H1 (cell line): ENCODE measurements around the gene MEIS2. TPM values are rescaled to one million over a fixed set of nuclear protein-coding genes. Genes with fewer than 3 reads are reported as not detected.

Experiments used
- CTCF ChIA-PET: fragments of 300-600 bp; sonication (Branson Sonifier 250); formaldehyde crosslinking; loops from one replicate; lab custom pipeline; 2021; ENCODE audit not compliant: partially characterized antibody; lab: Charles Lee
- POLR2A ChIA-PET: fragments of 300-600 bp; sonication (Branson Sonifier 250); formaldehyde crosslinking; loops from one replicate; lab custom pipeline; 2021; ENCODE audit warnings: inconsistent platforms; ENCODE audit not compliant: partially characterized antibody; lab: Charles Lee
- DNase-seq, 2 experiments: peaks; one replicate each; pipeline versions ENCODE4 v3.0.0 to v3.0.0-alpha.2; 2010 to 2022; ENCODE audit warnings: low spot score in 2 of 2, low read depth in 1 of 2, mixed read lengths in 1 of 2
- FAIRE-seq: peaks from 2 replicates; lab custom pipeline; 2011; peaks lifted over from hg19 to GRCh38; lab: Jason Lieb, UNC
- H2AFZ ChIP-seq: 2 replicates; pipeline ENCODE4 v1.8.1; 2012; ENCODE audit warnings: low read length, inconsistent platforms
- H2AK5ac ChIP-seq: 2 replicates; pipeline ENCODE4 v1.6.1; 2013; ENCODE audit warnings: low read depth, low read length
- H2BK120ac ChIP-seq: replicated peaks from 2 replicates; pipeline ENCODE3; 2013; ENCODE audit warnings: low read depth, low read length, inconsistent platforms
- H2BK12ac ChIP-seq: 2 replicates; pipeline ENCODE4 v1.6.1; 2013; ENCODE audit warnings: low read depth, low read length
- H2BK15ac ChIP-seq: 2 replicates; pipeline ENCODE4 v1.6.1; 2013; ENCODE audit warnings: low read length
- H2BK20ac ChIP-seq: 2 replicates; pipeline ENCODE4 v1.6.1; 2013; ENCODE audit warnings: low read length
- H2BK5ac ChIP-seq: 2 replicates; pipeline ENCODE4 v1.6.1; 2013; ENCODE audit warnings: low read depth, low read length
- H3K14ac ChIP-seq: 2 replicates; pipeline ENCODE4 v1.6.1; 2013; ENCODE audit warnings: inconsistent platforms; ENCODE audit not compliant: insufficient read length
- H3K18ac ChIP-seq: 2 replicates; pipeline ENCODE4 v1.6.1; 2013; ENCODE audit warnings: low read length; ENCODE audit errors: extremely low read depth
- H3K23ac ChIP-seq: 2 replicates; pipeline ENCODE4 v1.6.1; 2013; ENCODE audit warnings: inconsistent platforms; ENCODE audit not compliant: insufficient read length
- H3K23me2 ChIP-seq: 2 replicates; pipeline ENCODE4 v1.6.1; 2013; ENCODE audit warnings: low read depth, low read length
- H3K27ac ChIP-seq: 2 replicates; pipeline ENCODE4 v1.6.1; 2011; ENCODE audit warnings: low read depth, low read length, inconsistent platforms
- H3K27me3 ChIP-seq, 4 experiments: replicated peaks in 1 of 4; 1 replicate in 1 of 4; 2 replicates in 3 of 4; pipeline versions ENCODE4 v1.6.1 to v1.8.1; 2011 to 2013; ENCODE audit warnings: low read length in 3 of 4, mild to moderate bottlenecking in 3 of 4, inconsistent platforms in 2 of 4, mixed read lengths in 2 of 4, moderate library complexity in 1 of 4; ENCODE audit not compliant: control insufficient read depth in 3 of 4, insufficient read depth in 3 of 4; ENCODE audit errors: extremely low read depth in 1 of 4
- H3K36me3 ChIP-seq, 4 experiments: 2 replicates each; pipeline versions ENCODE4 v1.6.1 to v1.8.1; 2011 to 2013; ENCODE audit warnings: mild to moderate bottlenecking in 4 of 4, low read length in 3 of 4, moderate library complexity in 2 of 4, control low read depth in 1 of 4, inconsistent platforms in 1 of 4; ENCODE audit not compliant: insufficient read depth in 4 of 4, control insufficient read depth in 2 of 4
- H3K4ac ChIP-seq: replicated peaks from 2 replicates; pipeline ENCODE3; 2013; ENCODE audit warnings: low read length, low read depth, mixed read lengths, inconsistent platforms; ENCODE audit not compliant: insufficient read length
- H3K4me1 ChIP-seq, 4 experiments: replicated peaks in 1 of 4; 1 replicate in 1 of 4; 2 replicates in 3 of 4; pipeline versions ENCODE4 v1.6.1 to v1.8.1; 2011 to 2013; ENCODE audit warnings: low read length in 3 of 4, inconsistent platforms in 2 of 4, mixed read lengths in 1 of 4; ENCODE audit not compliant: insufficient read depth in 4 of 4, control insufficient read depth in 3 of 4
- H3K4me2 ChIP-seq, 2 experiments: 2 replicates each; pipeline versions ENCODE4 v1.6.1 to v1.8.1; 2011 to 2013; ENCODE audit warnings: low read depth in 2 of 2, low read length in 2 of 2, control low read depth in 1 of 2, inconsistent platforms in 1 of 2, mild to moderate bottlenecking in 1 of 2; ENCODE audit not compliant: insufficient read depth in 1 of 2
- H3K4me3 ChIP-seq, 4 experiments: fragments of 200-600, 300-600 bp in 1 of 4; sonication (generic), shearing (Covaris generic), sonication (Bioruptor Twin) in 1 of 4; 2 replicates each; pipeline versions ENCODE4 v1.5.1 to v1.8.1; 2011 to 2016; ENCODE audit warnings: low read length in 4 of 4, low read depth in 3 of 4, control low read depth in 2 of 4, inconsistent platforms in 2 of 4, mild to moderate bottlenecking in 2 of 4, mixed read lengths in 1 of 4, moderate library complexity in 1 of 4; ENCODE audit not compliant: insufficient read depth in 2 of 4; ENCODE audit errors: extremely low read depth in 1 of 4
- H3K56ac ChIP-seq: replicated peaks from 2 replicates; pipeline ENCODE3; 2013; ENCODE audit warnings: low read depth, mild to moderate bottlenecking, mixed read lengths, low read length, inconsistent platforms; ENCODE audit not compliant: insufficient read length
- H3K79me1 ChIP-seq: 2 replicates; pipeline ENCODE4 v1.6.1; 2013; ENCODE audit warnings: low read depth, low read length, control low read depth
- H3K79me2 ChIP-seq, 2 experiments: 2 replicates each; pipeline versions ENCODE4 v1.6.1 to v1.8.1; 2012 to 2013; ENCODE audit warnings: low read length in 2 of 2, mild to moderate bottlenecking in 2 of 2, inconsistent platforms in 1 of 2; ENCODE audit not compliant: insufficient read depth in 2 of 2, control insufficient read depth in 1 of 2
- H3K9ac ChIP-seq, 4 experiments: replicated peaks in 1 of 4; 1 replicate in 1 of 4; 2 replicates in 3 of 4; pipeline versions ENCODE4 v1.6.1 to v1.8.1; 2011 to 2013; ENCODE audit warnings: low read depth in 3 of 4, low read length in 3 of 4, control low read depth in 2 of 4, mild to moderate bottlenecking in 2 of 4, moderate library complexity in 2 of 4, inconsistent platforms in 1 of 4; ENCODE audit errors: extremely low read depth in 1 of 4
- H3K9me3 ChIP-seq, 2 experiments: 2 replicates each; pipeline versions ENCODE4 v1.6.1 to v1.8.1; 2012 to 2013; ENCODE audit warnings: mild to moderate bottlenecking in 2 of 2, moderate library complexity in 2 of 2, control low read depth in 1 of 2, inconsistent platforms in 1 of 2, low read depth in 1 of 2, low read length in 1 of 2, mixed read lengths in 1 of 2; ENCODE audit not compliant: insufficient read depth in 2 of 2
- H4K20me1 ChIP-seq, 2 experiments: replicated peaks in 1 of 2; 2 replicates each; pipeline versions ENCODE3 to v1.8.1; 2011 to 2013; ENCODE audit warnings: inconsistent platforms in 2 of 2, low read length in 2 of 2, mild to moderate bottlenecking in 1 of 2; ENCODE audit not compliant: insufficient read depth in 2 of 2, control insufficient read depth in 1 of 2
- H4K5ac ChIP-seq: 2 replicates; pipeline ENCODE4 v1.6.1; 2013; ENCODE audit warnings: low read length, low read depth, mixed read lengths, inconsistent platforms; ENCODE audit not compliant: insufficient read length
- H4K8ac ChIP-seq: 2 replicates; pipeline ENCODE4 v1.8.0; 2013; ENCODE audit warnings: mild to moderate bottlenecking, moderate library complexity, low read length, inconsistent platforms; ENCODE audit not compliant: insufficient read depth; ENCODE audit errors: extremely low read depth
- H4K91ac ChIP-seq: replicated peaks from 2 replicates; pipeline ENCODE3; 2013; ENCODE audit warnings: low read length, mixed read lengths, inconsistent platforms; ENCODE audit not compliant: insufficient read length
- ASH2L ChIP-seq: fragments of 200-600, 300-600 bp; sonication (generic); IDR thresholded peaks from one replicate; pipeline ENCODE4 v1.7.1; 2017; ENCODE audit warnings: low read length
- CBX8 ChIP-seq: fragments of 300-800, 300-1000 bp; sonication (generic); IDR thresholded peaks from 2 replicates; pipeline ENCODE4 v1.7.1; 2016; ENCODE audit warnings: low read depth, low read length, borderline replicate concordance
- CEBPB ChIP-seq: IDR thresholded peaks from 2 replicates; pipeline ENCODE4 v1.6.1; 2012; ENCODE audit warnings: low read depth, low read length
- JUND ChIP-seq: IDR thresholded peaks from 2 replicates; pipeline ENCODE4 v1.6.1; 2011; ENCODE audit warnings: mild to moderate bottlenecking, improper control_type of control experiment, low read length
- RAD21 ChIP-seq, 2 experiments: IDR thresholded peaks in 1 of 2; conservative IDR thresholded peaks in 1 of 2; 2 replicates each; pipeline ENCODE4 v1.6.1; 2011; ENCODE audit warnings: low read depth in 2 of 2, low read length in 2 of 2, improper control_type of control experiment in 1 of 2, inconsistent platforms in 1 of 2, mild to moderate bottlenecking in 1 of 2, moderate library complexity in 1 of 2
- RBBP5 ChIP-seq: IDR thresholded peaks from 2 replicates; pipeline ENCODE4 v1.7.1; 2012; ENCODE audit warnings: low read depth, mild to moderate bottlenecking, inconsistent platforms, low read length, moderate library complexity, borderline replicate concordance
- RFX5 ChIP-seq: IDR thresholded peaks from 2 replicates; pipeline ENCODE4 v1.6.1; 2011; ENCODE audit warnings: low read depth, low read length, improper control_type of control experiment, borderline replicate concordance
- RNF2 ChIP-seq: fragments of 200-900, 300-1000 bp; sonication (generic); IDR thresholded peaks from 2 replicates; pipeline ENCODE4 v1.7.1; 2016; ENCODE audit warnings: borderline replicate concordance, low read depth, mild to moderate bottlenecking, antibody characterized with exemption, low read length; ENCODE audit not compliant: poor library complexity, severe bottlenecking; ENCODE audit errors: missing control alignments
- SIN3A ChIP-seq, 2 experiments: IDR thresholded peaks in 1 of 2; conservative IDR thresholded peaks in 1 of 2; 2 replicates each; pipeline ENCODE4 v1.6.1; 2011 to 2012; ENCODE audit warnings: low read length in 2 of 2, improper control_type of control experiment in 1 of 2, low read depth in 1 of 2, mild to moderate bottlenecking in 1 of 2
- SP2 ChIP-seq: IDR thresholded peaks from 2 replicates; pipeline ENCODE4 v1.6.1; 2012; ENCODE audit warnings: mild to moderate bottlenecking, low read length, inconsistent platforms
- SP4 ChIP-seq: IDR thresholded peaks from 2 replicates; pipeline ENCODE4 v1.6.1; 2012; ENCODE audit warnings: low read length, inconsistent platforms
- TAF7 ChIP-seq: optimal IDR thresholded peaks from 2 replicates; pipeline ENCODE3; 2011; ENCODE audit warnings: low read depth, mild to moderate bottlenecking, inconsistent platforms, low read length, moderate library complexity, borderline replicate concordance
- YY1 ChIP-seq: IDR thresholded peaks from 2 replicates; pipeline ENCODE4 v1.6.1; 2011; ENCODE audit warnings: low read depth, mild to moderate bottlenecking, low read length
- WGBS, 2 experiments: shearing (Covaris generic) in 1 of 2; methylation state at CpG; one replicate each; pipeline versions ENCODE4 v1.1.6 to v1.1.7; 2013 to 2015; ENCODE audit warnings: low lambda C conversion rate in 2 of 2, mixed read lengths in 2 of 2, inconsistent platforms in 1 of 2, low coverage in 1 of 2, missing lambda C conversion rate in 1 of 2; ENCODE audit not compliant: insufficient replicate concordance in 2 of 2, insufficient coverage in 1 of 2, insufficient read length in 1 of 2; ENCODE audit errors: extremely low coverage in 1 of 2, missing lambda C conversion rate in 1 of 2; 5-methylcytosine and 5-hydroxymethylcytosine counted together
- polyA plus RNA-seq, 7 experiments: library from polyadenylated mRNA; depleted of rRNA in 3 of 7; stranded (reverse) in 5 of 7; unstranded in 2 of 7; fragments of >200 nt in 5 of 7; fragments of 200-250 nt in 2 of 7; gene quantifications; 1 replicate in 5 of 7; 2 replicates in 1 of 7; 4 replicates in 1 of 7; pipeline versions ENCODE4 v1.2.1 to v1.2.3, GENCODE V29; 2011 to 2013; ENCODE audit warnings: missing spikeins in 2 of 7, mixed read lengths in 2 of 7
- total RNA-seq: library from RNA; stranded (reverse); fragmentation: NEBNext Ultra II Directional; extraction: Animal tissue kit (Norgen Biotek cat#: 25700); gene quantifications from 2 replicates; pipeline ENCODE4 v1.2.1, GENCODE V29; 2021

The MEIS2 gene
- total and polyA plus RNA-seq, 2 of the 8 experiments (the other 6 are each of a cell fraction or from before 2014, with no cell fraction given) = 0.22 to 1.2 TPM

- Histone ChIP-seq H3K4me2 (peak overlapping the region in 1 of 2 experiments; percentile 59; a peak in 1 of 4 replicates), H3K27me3 (no peaks in the 10 kb centered on the region), H3K4me3 (no peak overlapping the region), H2BK5ac (no peak overlapping the region), H2BK12ac (no peak overlapping the region), H3K4me1 (peaks cover 0 to 27% (median 11%) of the 10 kb centered on the region in 4 experiments; a peak in 4 of 7 replicates), H3K4ac (no peak overlapping the region), H3K79me1 (no peaks in the 10 kb centered on the region), H3K36me3 (no peaks in the 10 kb centered on the region; a peak in 1 of 8 replicates), H3K9ac (no peak overlapping the region), H2AK5ac (no peak overlapping the region), H2BK120ac (no peak overlapping the region), H4K5ac (no peak overlapping the region), H2BK20ac (no peak overlapping the region), H4K8ac (no peak overlapping the region), H3K23me2 (no peaks in the 10 kb centered on the region), H3K18ac (no peak overlapping the region), H4K20me1 (no peaks in the 10 kb centered on the region), H3K9me3 (no peaks in the 10 kb centered on the region), H3K23ac (no peak overlapping the region), H3K79me2 (no peaks in the 10 kb centered on the region), H3K27ac (no peak overlapping the region), H4K91ac (no peak overlapping the region), H3K56ac (no peak overlapping the region), H2AFZ (no peak overlapping the region), H3K14ac (no peak overlapping the region), H2BK15ac (no peak overlapping the region)
- FAIRE-seq (no peak), DNase-seq (no peak)
- ChIA-PET CTCF (interaction anchor here (1.0 to 1.9 kb wide), 4 partner anchors 9 to 192 kb away, joined by 3 to 7 read pairs (median 3); no protein-coding TSS in a partner anchor), POLR2A (interaction anchor here (0.8 kb wide), 1 partner anchor 9 kb away, joined by 3 read pairs; no protein-coding TSS in a partner anchor)
- WGBS, 2 experiments = 61% methylated on average over 5 of the region's 5 CpGs; no CpG with 5 or more reads in 1 of the 2 experiments
- TF ChIP-seq RNF2 (no peak), SIN3A (conservative IDR thresholded peaks at IDR 0.05 in 1 of 2, IDR thresholded peaks at IDR 0.05 in 1 of 2; ENCODE audit: low read depth in 1 of 2, low read length in 2 of 2) (no peak), CBX8 (no peak), CEBPB (no peak), SP4 (no peak), RBBP5 (no peak), RFX5 (no peak), ASH2L (no peak), JUND (no peak), TAF7 (no peak), SP2 (no peak), YY1 (no peak), RAD21 (IDR thresholded peaks at IDR 0.05 in 1 of 2, conservative IDR thresholded peaks at IDR 0.05 in 1 of 2; ENCODE audit: low read depth in 2 of 2, low read length in 2 of 2) (no peak)
These were observed 196.3 kb downstream of the MEIS2 start for GRCh38 chr15:36903922-36904556.
